ENCODE data around the gene DYNLL2.
"Not testable (repeated sequence)": the region's sequence is repeated elsewhere in the genome, so short reads cannot be mapped to it uniquely, and the experiment has no call there.

DYNLL2 gene

DNA sequence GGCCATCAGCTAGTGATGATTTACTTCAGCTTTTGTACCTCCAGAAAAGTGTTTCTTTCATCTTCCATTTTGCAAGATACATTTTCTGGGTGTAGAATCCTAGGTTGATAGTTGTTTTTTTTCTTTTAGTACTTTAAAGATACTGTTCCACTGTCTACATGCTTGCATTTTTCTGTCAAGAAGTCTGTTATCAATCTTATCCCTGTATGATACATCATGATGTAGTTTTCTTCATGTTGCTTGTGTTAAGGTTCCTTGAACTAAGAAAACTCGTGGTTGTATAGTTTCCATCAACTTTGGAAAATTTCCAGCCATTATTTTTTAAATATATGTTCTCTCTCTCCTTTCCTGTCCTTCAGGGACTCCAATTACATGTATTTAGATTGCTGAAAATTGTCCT is 24.1 kb downstream of the DYNLL2 start:
- no peak for DNase-seq

DNA sequence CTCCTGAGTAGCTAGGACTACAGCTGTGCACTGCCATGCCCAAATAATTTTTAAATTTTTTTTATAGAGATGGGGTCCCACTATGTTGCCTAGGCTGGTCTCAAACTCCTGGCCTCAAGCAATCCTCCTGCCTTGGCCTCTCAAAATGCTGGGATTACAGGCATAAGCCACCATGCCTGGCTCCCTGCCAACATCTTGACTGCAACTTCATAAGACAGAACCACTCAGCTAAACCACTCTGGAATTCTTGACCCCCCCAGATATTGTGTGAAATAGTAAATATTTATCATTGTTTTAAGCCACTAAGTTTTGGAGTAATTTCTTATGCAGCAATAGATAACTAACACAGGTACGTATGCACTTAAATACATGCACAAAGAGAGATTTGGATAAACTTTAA is 26.0 kb downstream of the DYNLL2 start:
- no peak for DNase-seq

DNA sequence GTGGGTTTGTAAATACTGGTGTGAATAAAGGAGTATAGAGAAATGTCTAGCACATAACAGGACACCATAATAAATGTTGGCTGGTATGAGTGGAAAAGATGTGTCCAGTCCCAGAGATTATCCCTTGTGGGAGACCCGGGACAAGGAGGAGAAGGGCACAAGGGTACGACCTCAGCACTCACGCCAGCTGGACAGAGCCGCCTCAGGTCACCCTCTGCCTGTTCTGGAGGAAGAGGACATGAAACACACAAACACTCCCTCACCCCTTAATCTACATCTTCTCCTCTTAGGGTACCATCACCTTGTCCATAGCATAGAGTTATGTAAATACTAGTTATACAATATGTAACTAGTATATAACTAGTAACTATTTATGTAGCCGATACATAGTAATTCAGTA is 26.8 kb downstream of the DYNLL2 start:
- DNase-seq: no peak

DNA sequence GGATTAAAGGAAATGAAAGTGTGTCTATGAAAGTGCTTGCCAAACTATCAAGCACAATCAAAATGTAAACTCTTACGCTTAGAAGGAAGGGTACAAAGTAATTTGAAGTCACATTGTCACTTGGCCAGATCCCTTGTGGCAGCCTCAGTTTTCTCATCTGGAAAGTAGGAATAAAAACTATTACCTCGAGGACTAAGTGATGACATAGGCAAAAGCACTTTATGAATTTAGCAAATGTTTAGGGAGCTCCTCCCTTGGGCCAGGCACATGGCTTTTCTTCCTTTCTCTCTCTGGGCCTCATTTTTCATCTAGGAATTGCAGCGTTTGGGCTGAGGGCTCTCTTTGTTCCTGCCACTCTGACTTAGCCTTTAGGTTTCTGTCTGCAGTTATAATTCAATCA is 28.5 kb downstream of the DYNLL2 start:
- no peak for DNase-seq

DNA sequence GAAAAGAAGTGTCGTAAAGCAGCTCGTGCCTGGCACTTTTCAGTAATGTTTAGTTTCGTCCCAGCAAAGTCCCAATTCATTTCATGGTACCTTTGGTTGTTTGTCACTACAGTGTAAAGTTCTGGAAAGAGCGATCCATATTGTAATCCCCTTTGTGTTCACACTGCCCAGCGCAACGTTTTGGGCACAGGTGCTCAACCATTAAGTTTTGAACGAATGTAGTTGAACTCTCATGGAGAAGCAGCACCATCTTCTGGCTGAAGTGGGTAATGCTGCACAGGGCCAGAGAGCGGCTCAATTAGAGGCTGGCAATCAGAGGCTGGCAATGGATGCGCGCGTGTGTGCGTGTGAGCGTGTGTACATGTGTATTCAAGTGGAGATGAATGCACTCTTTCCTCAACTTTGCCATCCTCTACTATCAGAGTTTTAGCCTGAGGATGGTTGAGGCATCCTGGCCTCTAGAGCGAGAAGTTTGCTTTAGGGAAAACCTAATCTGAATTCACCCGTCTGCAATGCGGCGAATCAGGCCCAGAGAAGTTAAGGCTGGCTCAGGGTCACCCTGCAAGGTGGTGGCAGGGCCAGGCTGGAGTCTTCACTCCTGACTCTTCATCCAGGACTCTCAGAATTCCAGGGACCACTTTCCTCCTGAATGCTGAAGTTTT is 29.9 kb downstream of the DYNLL2 start:
- DNase-seq: peak; percentile 51 to 82 (median 64)

DNA sequence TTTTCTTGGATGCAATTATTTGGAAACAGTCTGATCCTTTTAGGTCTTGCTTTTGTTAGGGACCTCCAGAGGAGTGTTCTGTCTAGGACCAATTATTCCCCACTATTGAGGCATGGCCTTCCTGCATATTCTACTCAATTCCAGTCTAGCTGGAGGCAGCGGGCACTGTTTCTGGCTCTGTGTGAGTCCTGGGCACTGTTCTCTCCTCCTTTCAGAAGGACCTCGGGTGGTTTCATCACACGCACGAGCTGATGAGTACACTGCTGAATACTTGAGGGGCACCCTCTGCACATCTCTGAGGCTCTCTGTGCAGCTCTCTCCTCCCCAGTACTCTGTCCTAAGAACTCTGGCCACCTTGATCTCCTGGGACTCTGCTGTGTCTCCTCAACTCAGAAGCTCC is 30.7 kb downstream of the DYNLL2 start:
- DNase-seq: no peak

DNA sequence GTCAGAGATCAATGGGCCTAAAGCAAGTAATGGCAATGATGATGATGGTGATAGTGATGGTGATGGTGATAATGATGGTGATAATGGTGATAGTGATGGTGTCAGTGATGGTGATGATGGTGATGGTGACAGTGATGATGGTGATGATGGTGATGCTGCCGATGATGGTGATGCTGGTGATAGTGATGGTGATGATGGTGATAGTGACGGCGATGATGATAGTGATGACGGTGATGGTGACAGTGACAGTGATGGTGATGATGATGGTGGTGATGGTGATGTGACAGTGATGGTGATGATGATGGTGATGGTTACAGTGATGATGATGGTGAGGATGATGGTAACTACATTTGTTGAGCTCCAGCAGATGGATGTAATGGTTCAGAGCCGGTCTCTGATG is 34.2 kb downstream of the DYNLL2 start:
- no peak for DNase-seq

DNA sequence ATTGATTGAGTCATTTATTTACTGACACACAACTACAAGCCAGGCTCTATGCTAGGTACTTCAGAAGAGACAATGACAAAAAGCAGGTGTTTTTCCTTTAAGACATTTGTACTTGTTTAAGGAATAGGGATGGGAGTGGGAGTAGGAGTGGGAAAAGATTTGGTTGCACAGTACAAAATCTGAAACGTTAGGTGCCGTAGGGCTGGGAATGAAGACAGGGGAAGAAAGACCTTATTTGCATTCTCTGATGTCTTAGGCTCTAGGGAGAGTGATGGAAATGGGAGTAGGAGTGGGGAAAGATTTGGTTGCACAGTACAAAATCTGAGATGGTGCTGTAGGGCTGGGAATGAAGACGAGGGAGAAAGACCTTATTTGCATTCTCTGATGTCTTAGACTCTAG is 36.3 kb downstream of the DYNLL2 start:
- DNase-seq: no peak

DNA sequence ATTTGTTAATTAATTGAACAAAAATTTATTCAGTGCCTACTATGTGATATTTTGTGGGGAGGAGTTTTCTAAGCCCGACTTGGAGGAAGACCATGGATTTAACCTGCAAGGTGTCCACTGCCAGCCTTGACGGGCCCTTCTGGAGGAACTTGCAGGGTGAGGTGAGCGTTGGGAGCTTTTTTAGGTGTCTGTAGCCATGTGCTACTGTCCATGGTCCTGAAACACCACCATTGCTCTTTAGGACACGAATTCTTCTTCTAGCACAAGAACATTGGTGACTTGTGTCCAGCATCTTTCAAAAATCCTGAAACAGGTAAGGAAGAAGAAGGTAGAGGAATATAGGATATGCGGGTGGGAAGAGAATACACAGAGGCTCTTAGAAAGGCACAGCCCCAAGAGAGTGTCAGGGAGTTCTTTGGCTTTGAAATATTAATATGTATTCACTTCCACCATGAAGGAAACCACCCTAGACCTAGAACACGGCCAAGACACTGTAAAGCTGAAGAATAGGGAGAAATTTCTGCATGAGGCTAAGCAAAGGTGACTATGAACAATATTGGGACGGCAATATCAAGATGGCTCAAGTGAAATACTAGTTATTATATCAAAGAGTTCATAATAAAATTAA is 37.1 kb downstream of the DYNLL2 start:
- DNase-seq: peak in 4 of 5 donors; percentile 32 to 58 (median 40)

DNA sequence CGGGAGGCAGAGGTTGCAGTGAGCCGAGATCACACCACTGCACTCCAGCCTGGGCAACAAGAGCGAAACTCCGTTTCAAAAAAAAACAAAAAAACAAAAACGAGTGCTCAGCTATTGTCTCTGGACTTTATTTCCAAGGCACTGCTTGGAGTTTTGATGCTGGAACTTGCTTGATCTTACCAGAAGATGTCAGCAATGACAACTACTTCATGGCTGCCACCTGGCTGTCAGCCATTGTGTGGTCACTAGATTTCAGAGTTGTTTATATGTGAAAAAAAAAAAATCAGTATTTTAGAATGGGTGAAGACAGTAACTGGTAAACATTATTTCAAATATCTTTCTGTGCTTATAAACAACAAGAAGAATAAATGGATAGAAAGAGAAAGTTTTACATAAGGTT is 38.7 kb downstream of the DYNLL2 start:
- DNase-seq: peak; percentile 16 to 51 (median 27)

DNA sequence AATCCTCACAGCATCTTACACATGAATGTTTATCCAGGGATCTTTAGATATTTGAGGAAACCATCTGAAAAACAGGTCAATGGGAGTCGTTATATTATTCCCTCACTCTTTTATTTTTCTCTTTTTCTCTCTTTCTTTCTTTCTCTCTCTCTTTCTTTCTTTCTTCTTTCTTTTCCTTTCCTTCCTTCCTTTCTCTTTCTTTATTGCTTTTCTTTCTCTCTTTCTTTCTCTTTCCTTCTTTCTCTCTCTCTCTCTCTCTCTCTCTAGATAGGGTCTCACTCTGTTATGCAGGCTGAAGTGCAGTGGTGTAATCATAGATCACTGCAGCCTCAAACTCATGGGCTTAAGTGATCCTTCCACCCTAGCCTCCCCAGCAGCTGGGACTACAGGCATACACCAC is 44.6 kb downstream of the DYNLL2 start:
- DNase-seq: no peak

DNA sequence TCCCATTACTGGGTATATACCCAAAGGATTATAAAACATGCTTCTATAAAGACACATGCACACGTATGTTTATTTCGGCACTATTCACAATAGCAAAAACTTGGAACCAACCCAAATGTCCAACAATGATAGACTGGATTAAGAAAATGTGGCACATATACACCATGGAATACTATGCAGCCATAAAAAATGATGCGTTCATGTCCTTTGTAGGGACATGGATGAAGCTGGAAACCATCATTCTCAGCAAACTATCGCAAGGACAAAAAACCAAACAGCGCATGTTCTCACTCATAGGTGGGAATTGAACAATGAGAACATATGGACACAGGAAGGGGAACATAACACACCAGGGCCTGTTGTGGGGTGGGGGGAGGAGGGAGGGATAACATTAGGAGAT is 49.5 kb downstream of the DYNLL2 start:
- not testable (repeated sequence) for DNase-seq

DNA sequence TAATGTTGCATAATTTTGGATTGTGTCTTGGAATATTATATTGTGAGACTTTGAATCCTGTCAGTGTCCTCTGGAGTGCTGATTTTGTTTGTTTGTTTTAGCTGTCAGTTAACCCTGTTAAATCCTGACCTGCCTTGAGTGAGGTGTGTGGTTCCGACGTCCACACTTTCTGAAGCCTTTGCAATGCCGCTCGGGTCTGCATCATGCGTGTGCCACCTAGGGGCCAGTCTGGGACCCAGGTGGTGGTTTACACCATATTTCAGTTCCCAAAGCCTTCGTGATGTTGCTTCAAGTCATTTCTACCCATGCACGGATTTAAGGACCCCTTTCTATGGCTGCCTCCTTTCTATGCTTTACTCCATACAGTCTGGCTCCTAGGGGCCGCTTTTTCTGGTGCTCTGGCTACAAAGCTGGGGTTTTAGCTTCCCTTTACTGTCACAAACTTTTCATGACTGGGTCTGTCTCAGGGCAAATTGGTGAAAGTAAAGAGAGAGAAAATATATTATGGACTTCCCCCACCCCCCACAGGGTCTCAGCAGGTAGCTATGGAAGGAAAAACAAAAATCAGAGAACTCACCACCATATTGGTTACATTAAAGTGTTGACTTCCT is 53.6 kb downstream of the DYNLL2 start:
- DNase-seq: no peak

DNA sequence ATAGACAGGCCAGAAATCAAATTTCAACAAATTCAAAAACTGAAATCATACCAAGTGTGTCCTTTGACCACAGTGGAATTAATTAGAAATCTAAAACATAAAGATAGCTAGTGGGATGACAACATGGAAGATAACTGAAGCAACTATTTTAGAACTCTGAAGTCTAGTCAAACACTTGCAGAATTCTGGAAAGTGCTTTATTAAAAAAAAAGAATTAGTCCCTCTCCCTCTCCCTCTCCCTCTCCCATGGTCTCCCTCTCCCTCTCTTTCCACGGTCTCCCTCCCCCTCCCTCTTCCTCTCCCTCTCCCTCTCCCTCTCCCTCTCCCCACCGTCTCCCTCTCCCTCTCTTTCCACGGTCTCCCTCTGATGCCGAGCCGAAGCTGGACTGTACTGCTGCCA is 58.3 kb downstream of the DYNLL2 start:
- DNase-seq: no peak

DNA sequence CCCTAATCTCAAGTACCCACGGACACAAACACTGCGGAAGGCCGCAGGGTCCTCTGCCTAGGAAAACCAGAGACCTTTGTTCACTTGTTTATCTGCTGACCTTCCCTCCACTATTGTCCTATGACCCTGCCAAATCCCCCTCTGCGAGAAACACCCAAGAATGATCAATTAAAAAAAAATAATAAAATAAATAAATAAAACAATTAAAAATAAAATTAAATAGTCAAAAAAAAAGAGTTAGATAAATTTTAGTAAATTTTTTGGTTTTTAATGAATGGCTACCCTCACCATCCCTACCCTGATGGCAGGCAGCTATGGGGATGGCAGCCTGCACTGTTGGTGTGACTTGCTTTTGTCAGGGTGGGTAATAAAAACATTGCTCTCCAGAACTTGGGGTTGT is 60.1 kb downstream of the DYNLL2 start:
- not testable (repeated sequence) for DNase-seq

DNA sequence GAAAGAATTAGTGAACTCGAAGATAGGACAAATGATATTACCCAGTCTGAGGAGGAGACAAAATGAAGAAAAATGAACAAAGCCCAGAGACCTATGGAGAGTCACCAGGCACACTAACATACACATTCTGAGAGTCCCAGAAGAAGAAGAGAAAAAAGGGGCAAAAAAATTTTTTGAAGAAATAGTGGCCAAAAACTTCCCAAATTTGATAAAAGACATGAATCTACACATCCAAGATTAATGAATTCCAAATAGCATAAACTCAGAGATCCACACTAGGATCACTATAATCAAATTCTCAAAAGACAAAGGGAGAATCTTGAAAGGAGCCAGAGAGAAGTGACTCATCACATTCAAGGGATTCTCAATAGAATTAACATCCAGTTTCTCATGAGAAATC is 61.6 kb downstream of the DYNLL2 start:
- DNase-seq: no peak

All from T-helper 1 cell (primary cell).